Measurements from ENCODE around the gene ANKRD62.

The ANKRD62 gene

DNA sequence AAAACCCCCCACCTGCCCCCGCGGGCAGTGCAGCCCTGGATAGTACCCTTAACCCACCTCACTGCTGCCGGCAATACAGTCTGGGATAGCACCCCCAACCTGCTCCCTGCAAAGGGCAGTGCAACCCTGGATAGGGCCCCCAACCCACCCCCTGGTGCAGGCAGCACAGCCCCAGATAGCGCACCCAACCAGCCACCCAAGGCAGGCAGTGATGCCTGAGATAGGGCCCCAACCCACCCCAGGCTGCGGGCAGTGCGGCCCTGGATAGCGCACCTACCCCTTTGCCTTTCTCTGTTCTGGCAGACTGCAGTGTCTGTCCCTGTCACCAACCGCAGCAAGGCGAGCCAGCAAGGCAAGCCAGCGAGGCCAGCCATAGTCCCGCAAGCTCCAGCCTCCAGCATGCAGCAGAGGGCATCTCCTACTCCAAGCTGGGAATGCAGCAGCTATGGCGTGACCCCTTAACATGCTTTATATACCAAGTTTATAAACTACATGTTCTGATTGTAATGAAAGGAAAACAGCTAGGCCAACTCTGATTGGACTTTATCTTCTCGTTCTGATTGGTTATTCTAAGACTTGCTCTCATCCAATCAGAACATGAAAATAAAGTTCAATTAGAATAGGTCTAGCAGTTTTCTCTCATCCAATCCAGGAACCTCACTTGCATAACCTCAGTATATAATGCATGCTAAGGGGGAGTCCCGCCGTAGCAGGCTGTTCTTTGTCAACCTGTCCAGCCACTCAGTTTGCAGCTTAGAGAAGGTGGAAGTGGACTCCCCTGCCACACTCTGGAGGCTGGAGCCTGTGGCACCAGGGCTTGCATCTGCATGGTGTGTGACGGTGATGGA is 34.1 kb upstream of the ANKRD62 start:
- H4K20me1 ChIP-seq (ENCODE audit: low read depth, low read length) = no peaks in the 10 kb centered on the region
- H3K4me3 ChIP-seq (ENCODE audit: insufficient read depth, low read length, poor library complexity, severe bottlenecking) = no peak overlapping the region
- no peak overlapping the region for H3K27ac ChIP-seq (ENCODE audit: low read depth, low read length)
- H3K9me2 ChIP-seq (replicated peaks; ENCODE audit: insufficient read depth, low read length) = no peaks in the 10 kb centered on the region
- H3K79me2 ChIP-seq (ENCODE audit: insufficient read depth, low read length) = no peaks in the 10 kb centered on the region
- no peak overlapping the region for H3K9ac ChIP-seq (ENCODE audit: low read length)
- no peaks in the 10 kb centered on the region for H3K27me3 ChIP-seq (ENCODE audit: low read length)
- H3K9me3 ChIP-seq (ENCODE audit: insufficient read depth, low read length) = no peaks in the 10 kb centered on the region
- no peak overlapping the region for H3K4me2 ChIP-seq (ENCODE audit: low read depth, low read length, poor library complexity, severe bottlenecking)
- TF ChIP-seq, protein P1, sequence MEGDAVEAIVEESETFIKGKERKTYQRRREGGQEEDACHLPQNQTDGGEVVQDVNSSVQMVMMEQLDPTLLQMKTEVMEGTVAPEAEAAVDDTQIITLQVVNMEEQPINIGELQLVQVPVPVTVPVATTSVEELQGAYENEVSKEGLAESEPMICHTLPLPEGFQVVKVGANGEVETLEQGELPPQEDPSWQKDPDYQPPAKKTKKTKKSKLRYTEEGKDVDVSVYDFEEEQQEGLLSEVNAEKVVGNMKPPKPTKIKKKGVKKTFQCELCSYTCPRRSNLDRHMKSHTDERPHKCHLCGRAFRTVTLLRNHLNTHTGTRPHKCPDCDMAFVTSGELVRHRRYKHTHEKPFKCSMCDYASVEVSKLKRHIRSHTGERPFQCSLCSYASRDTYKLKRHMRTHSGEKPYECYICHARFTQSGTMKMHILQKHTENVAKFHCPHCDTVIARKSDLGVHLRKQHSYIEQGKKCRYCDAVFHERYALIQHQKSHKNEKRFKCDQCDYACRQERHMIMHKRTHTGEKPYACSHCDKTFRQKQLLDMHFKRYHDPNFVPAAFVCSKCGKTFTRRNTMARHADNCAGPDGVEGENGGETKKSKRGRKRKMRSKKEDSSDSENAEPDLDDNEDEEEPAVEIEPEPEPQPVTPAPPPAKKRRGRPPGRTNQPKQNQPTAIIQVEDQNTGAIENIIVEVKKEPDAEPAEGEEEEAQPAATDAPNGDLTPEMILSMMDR (IDR thresholded peaks at IDR 0.05; ENCODE audit: insufficient read depth, low read length, poor library complexity, severe bottlenecking) = no peak
- TF ChIP-seq EZH2phosphoT487 (conservative IDR thresholded peaks at IDR 0.05; ENCODE audit: low read length) = no peak
- no peaks in the 10 kb centered on the region for H3K36me3 ChIP-seq (ENCODE audit: low read length)
- no peak overlapping the region for H2AFZ ChIP-seq (ENCODE audit: low read depth, low read length, severe bottlenecking)
- H3F3A ChIP-seq (ENCODE audit: insufficient read depth) = no peaks in the 10 kb centered on the region

DNA sequence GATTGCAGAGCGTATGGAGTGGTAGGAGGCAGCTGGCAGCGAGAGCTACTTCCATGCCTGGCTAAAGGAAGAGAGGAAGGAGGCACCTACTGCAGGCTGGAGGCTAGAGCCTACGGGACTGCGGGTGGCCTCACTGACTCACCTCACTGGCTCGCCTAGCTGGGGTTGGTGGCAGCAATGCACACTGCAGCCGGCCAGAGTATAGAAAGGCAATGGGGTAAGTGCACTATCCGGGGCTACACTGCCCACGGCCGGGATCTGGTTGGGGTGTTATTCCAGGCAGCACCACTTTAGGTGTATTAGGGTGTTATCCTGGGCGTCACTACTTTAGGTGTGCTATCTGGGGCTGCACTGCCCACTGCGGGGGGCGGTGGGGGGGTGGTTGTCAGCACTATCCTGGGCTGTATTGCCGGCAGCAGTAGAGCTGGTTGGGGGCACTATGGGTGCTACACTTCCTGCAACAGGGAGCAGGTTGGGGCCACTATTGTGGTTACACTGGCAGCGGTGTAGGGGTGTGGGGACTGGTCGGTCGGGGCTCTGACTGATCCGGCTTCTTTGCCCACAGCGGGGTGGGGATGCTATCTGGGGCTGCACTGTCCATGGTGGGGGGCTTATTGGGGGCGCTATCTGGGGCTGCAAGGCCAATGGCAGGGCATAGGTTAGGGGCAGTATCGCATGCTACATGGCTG is 33.3 kb upstream of the ANKRD62 start:
- Histone ChIP-seq H2AFZ (ENCODE audit: low read depth, low read length, severe bottlenecking) (no peak overlapping the region), H3K27ac (ENCODE audit: low read depth, low read length) (no peak overlapping the region), H3K27me3 (ENCODE audit: low read length) (no peaks in the 10 kb centered on the region), H3K4me2 (ENCODE audit: low read depth, low read length, poor library complexity, severe bottlenecking) (no peak overlapping the region), H3K9me3 (ENCODE audit: insufficient read depth, low read length) (no peaks in the 10 kb centered on the region), H3F3A (ENCODE audit: insufficient read depth) (no peaks in the 10 kb centered on the region), H3K9me2 (replicated peaks; ENCODE audit: insufficient read depth, low read length) (no peaks in the 10 kb centered on the region), H3K9ac (ENCODE audit: low read length) (no peak overlapping the region), H3K79me2 (ENCODE audit: insufficient read depth, low read length) (no peaks in the 10 kb centered on the region), H3K36me3 (ENCODE audit: low read length) (no peaks in the 10 kb centered on the region), H3K4me3 (ENCODE audit: insufficient read depth, low read length, poor library complexity, severe bottlenecking) (no peak overlapping the region), H4K20me1 (ENCODE audit: low read depth, low read length) (no peaks in the 10 kb centered on the region)
- TF ChIP-seq EZH2phosphoT487 (conservative IDR thresholded peaks at IDR 0.05; ENCODE audit: low read length) = no peak
- TF ChIP-seq, protein P1 (IDR thresholded peaks at IDR 0.05; ENCODE audit: insufficient read depth, low read length, poor library complexity, severe bottlenecking) = no peak

DNA sequence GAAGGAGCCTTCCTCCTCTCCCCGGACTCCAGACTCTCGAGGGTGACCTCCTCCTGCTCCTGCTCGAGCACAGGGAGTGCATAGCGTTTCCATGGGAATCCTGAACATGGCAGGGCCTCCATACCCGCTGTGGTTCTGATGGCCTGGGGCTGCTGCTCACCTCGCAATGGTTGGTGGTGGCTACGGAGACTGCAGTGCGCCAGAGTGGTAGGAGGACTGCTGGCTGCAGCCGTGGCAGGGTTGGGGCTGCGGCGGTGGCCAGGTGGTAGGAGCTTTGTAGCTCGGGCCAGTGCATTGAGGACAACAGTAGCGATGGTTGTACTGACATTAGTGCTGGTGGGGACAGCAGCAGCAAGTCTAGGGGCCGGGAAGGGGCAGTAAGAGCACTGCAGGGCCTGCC is 32.0 kb upstream of the ANKRD62 start:
- Histone ChIP-seq H3K27me3 (ENCODE audit: low read length) (no peaks in the 10 kb centered on the region), H3F3A (ENCODE audit: insufficient read depth) (no peaks in the 10 kb centered on the region), H3K9ac (ENCODE audit: low read length) (no peak overlapping the region), H3K9me2 (replicated peaks; ENCODE audit: insufficient read depth, low read length) (no peaks in the 10 kb centered on the region), H3K79me2 (ENCODE audit: insufficient read depth, low read length) (no peaks in the 10 kb centered on the region), H3K4me3 (ENCODE audit: insufficient read depth, low read length, poor library complexity, severe bottlenecking) (no peak overlapping the region), H3K27ac (ENCODE audit: low read depth, low read length) (no peak overlapping the region), H3K36me3 (ENCODE audit: low read length) (no peaks in the 10 kb centered on the region), H3K9me3 (ENCODE audit: insufficient read depth, low read length) (no peaks in the 10 kb centered on the region), H2AFZ (ENCODE audit: low read depth, low read length, severe bottlenecking) (no peak overlapping the region), H4K20me1 (ENCODE audit: low read depth, low read length) (no peaks in the 10 kb centered on the region), H3K4me2 (ENCODE audit: low read depth, low read length, poor library complexity, severe bottlenecking) (no peak overlapping the region)
- TF ChIP-seq, protein P1 (IDR thresholded peaks at IDR 0.05; ENCODE audit: insufficient read depth, low read length, poor library complexity, severe bottlenecking) = no peak
- no peak for TF ChIP-seq EZH2phosphoT487 (conservative IDR thresholded peaks at IDR 0.05; ENCODE audit: low read length)
